ENCODE measurements around the gene EMILIN3.
"Not testable (repeated sequence)": the region's sequence is repeated elsewhere in the genome, so short reads cannot be mapped to it uniquely, and the experiment has no call there.

The EMILIN3 gene

GRCh38 chr20:41314386-41314785, 52.2 kb downstream of the EMILIN3 start:
- no peak for DNase-seq

GRCh38 chr20:41312009-41312408, 54.6 kb downstream of the EMILIN3 start:
- DNase-seq, result not testable (repeated sequence)

All from NCI-H2107 (cell line).